ENCODE measurements around the gene TTC28.

GRCh38 chr22:28414913-28415312 lies 264.7 kb downstream of the TTC28 start:
- TF ChIP-seq, protein P1, sequence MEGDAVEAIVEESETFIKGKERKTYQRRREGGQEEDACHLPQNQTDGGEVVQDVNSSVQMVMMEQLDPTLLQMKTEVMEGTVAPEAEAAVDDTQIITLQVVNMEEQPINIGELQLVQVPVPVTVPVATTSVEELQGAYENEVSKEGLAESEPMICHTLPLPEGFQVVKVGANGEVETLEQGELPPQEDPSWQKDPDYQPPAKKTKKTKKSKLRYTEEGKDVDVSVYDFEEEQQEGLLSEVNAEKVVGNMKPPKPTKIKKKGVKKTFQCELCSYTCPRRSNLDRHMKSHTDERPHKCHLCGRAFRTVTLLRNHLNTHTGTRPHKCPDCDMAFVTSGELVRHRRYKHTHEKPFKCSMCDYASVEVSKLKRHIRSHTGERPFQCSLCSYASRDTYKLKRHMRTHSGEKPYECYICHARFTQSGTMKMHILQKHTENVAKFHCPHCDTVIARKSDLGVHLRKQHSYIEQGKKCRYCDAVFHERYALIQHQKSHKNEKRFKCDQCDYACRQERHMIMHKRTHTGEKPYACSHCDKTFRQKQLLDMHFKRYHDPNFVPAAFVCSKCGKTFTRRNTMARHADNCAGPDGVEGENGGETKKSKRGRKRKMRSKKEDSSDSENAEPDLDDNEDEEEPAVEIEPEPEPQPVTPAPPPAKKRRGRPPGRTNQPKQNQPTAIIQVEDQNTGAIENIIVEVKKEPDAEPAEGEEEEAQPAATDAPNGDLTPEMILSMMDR (IDR thresholded peaks at IDR 0.05), result no peak
- no peak for TF ChIP-seq EZH2 (IDR thresholded peaks at IDR 0.05)
